K562 (cell line): Measurements from ENCODE around the gene USP38.

Experiments
- ATF2 ChIP-seq: sonication (generic); formaldehyde crosslinking; IDR thresholded peaks from 2 replicates; pipeline ENCODE4 v1.8.1; 2022; ENCODE audit warnings: missing genetic modification reagents
- BRCA1 ChIP-seq, 2 experiments: fragments of 450-650 bp in 1 of 2; sonication (generic) in 1 of 2; formaldehyde crosslinking in 1 of 2; IDR thresholded peaks; 2 replicates each; pipeline versions ENCODE4 v1.5.0 to v1.6.1; 2017 to 2020; ENCODE audit warnings: mild to moderate bottlenecking in 1 of 2, missing genetic modification reagents in 1 of 2
- CTCF ChIP-seq, 3 experiments: IDR thresholded peaks in 2 of 3; conservative IDR thresholded peaks in 1 of 3; 2 replicates each; pipeline ENCODE4 v1.5.1; 2011 to 2012; ENCODE audit warnings: low read length in 3 of 3, mild to moderate bottlenecking in 3 of 3, control low read depth in 2 of 3, improper control_type of control experiment in 1 of 3, inconsistent platforms in 1 of 3, low read depth in 1 of 3, mixed read lengths in 1 of 3, moderate library complexity in 1 of 3; ENCODE audit not compliant: insufficient read depth in 2 of 3
- ELF4 ChIP-seq: fragments of 450-650 bp; formaldehyde crosslinking; IDR thresholded peaks from 2 replicates; pipeline ENCODE4 v1.4.0; 2022; ENCODE audit warnings: missing genetic modification characterization
- EP300 ChIP-seq: IDR thresholded peaks from 2 replicates; pipeline ENCODE4 v1.6.1; 2012; ENCODE audit warnings: low read length, improper control_type of control experiment
- HCFC1 ChIP-seq: IDR thresholded peaks from 2 replicates; pipeline ENCODE4 v1.6.1; 2012; ENCODE audit warnings: low read depth, low read length, improper control_type of control experiment
- HIVEP1 ChIP-seq: fragments of 250-450 bp; sonication (Bioruptor Pico); IDR thresholded peaks from 2 replicates; pipeline ENCODE4 v1.4.0; 2020; ENCODE audit warnings: mild to moderate bottlenecking
- JUNB ChIP-seq: fragments of 450-650 bp; formaldehyde crosslinking; conservative IDR thresholded peaks from 2 replicates; pipeline ENCODE4 v1.4.0; 2020; ENCODE audit warnings: mild to moderate bottlenecking
- PKNOX1 ChIP-seq: fragments of 450-650 bp; IDR thresholded peaks from 2 replicates; pipeline ENCODE4 v1.6.1; 2016
- POLR2A ChIP-seq: fragments of 450-650 bp; conservative IDR thresholded peaks from 2 replicates; pipeline ENCODE4 v1.6.1; 2016
- SMARCA5 ChIP-seq: fragments of 450-650 bp; IDR thresholded peaks from 2 replicates; pipeline ENCODE4 v1.6.1; 2016
- STAG1 ChIP-seq: sonication (generic); formaldehyde crosslinking; IDR thresholded peaks from 2 replicates; pipeline ENCODE4 v1.5.0; 2020; ENCODE audit warnings: missing genetic modification reagents, borderline replicate concordance
- TGIF2 ChIP-seq: sonication (generic); formaldehyde crosslinking; IDR thresholded peaks from 2 replicates; pipeline ENCODE4 v1.8.1; 2022; ENCODE audit warnings: mild to moderate bottlenecking, missing genetic modification reagents, moderate library complexity
- ZNF174 ChIP-seq: fragments of 250-450 bp; sonication (Bioruptor Pico); IDR thresholded peaks from 2 replicates; pipeline ENCODE4 v1.4.0; 2020; ENCODE audit warnings: mild to moderate bottlenecking

- TF ChIP-seq BRCA1 (IDR thresholded peaks at IDR 0.05): no peak
- TF ChIP-seq BRCA1 (CRISPR knock-in tag; IDR thresholded peaks at IDR 0.05): no peak
- no peak for TF ChIP-seq HIVEP1 (CRISPR knock-in tag)
- no peak for TF ChIP-seq ATF2
- no peak for TF ChIP-seq CTCF (IDR thresholded peaks at IDR 0.05 in 2 of 3, conservative IDR thresholded peaks at IDR 0.05 in 1 of 3; ENCODE audit: insufficient read depth in 2 of 3, low read depth in 1 of 3, low read length in 3 of 3)
- no peak for TF ChIP-seq TGIF2 (CRISPR knock-in tag)
- no peak for TF ChIP-seq STAG1
- TF ChIP-seq JUNB: no peak
- no peak for TF ChIP-seq ZNF174 (CRISPR knock-in tag)
- no peak for TF ChIP-seq POLR2A
- TF ChIP-seq PKNOX1: no peak
- no peak for TF ChIP-seq SMARCA5
- TF ChIP-seq ELF4 (CRISPR knock-in tag): no peak
- TF ChIP-seq EP300: no peak
- no peak for TF ChIP-seq HCFC1
Observed at GRCh38 chr4:143140696-143141095, 44.0 kb upstream of the USP38 start.
